ENCODE measurements around the gene TGFB1I1.
"Not testable (repeated sequence)": the region's sequence is repeated elsewhere in the genome, so short reads cannot be mapped to it uniquely, and the experiment has no call there.

GRCh38 chr16:31439023-31439422 lies 32.9 kb upstream of the TGFB1I1 start:
- not testable (repeated sequence) for TF ChIP-seq MAX (IDR thresholded peaks at IDR 0.05; ENCODE audit: low read depth, low read length); CTCF (IDR thresholded peaks at IDR 0.05; ENCODE audit: low read depth, low read length); POLR2A (IDR thresholded peaks at IDR 0.05; ENCODE audit: extremely low read depth, insufficient read length); MYC (IDR thresholded peaks at IDR 0.05; ENCODE audit: low read depth, low read length)
